HL-60 (cell line): ENCODE data around the gene DEPDC4.

Experiments used
- CTCF ChIP-seq: IDR thresholded peaks from one replicate; pipeline ENCODE4 v1.5.1; 2011; ENCODE audit warnings: low read length, control low read depth, inconsistent platforms; ENCODE audit not compliant: insufficient read depth
- GABPA ChIP-seq: IDR thresholded peaks from 2 replicates; pipeline ENCODE4 v1.6.1; 2012; ENCODE audit warnings: low read depth
- POLR2AphosphoS5 ChIP-seq: IDR thresholded peaks from 2 replicates; pipeline ENCODE4 v1.6.1; 2012; ENCODE audit warnings: low read depth
- REST ChIP-seq: IDR thresholded peaks from 2 replicates; pipeline ENCODE4 v1.6.1; 2012; ENCODE audit warnings: low read depth; ENCODE audit not compliant: insufficient replicate concordance
- SPI1 ChIP-seq: IDR thresholded peaks from 2 replicates; pipeline ENCODE4 v1.6.1; 2012; ENCODE audit warnings: low read depth, mild to moderate bottlenecking, borderline replicate concordance

- TF ChIP-seq CTCF (no peak), GABPA (no peak), REST (no peak), POLR2AphosphoS5 (no peak), SPI1 (peak; percentile 41; the same call in 1 of the 2 replicates)
These were observed 16.9 kb downstream of the DEPDC4 start for GRCh38 chr12:100249941-100250340.
